Activated naive CD4-positive, alpha-beta T cell treated with anti-CD3 and anti-CD28 coated beads, Interleukin-2, amount 50 U/mL, for 24 hours (primary cell): ENCODE results near the gene USP34.
"Not testable (repeated sequence)": the region's sequence is repeated elsewhere in the genome, so short reads cannot be mapped to it uniquely, and the experiment has no call there.

ENCODE experiments used
- H3K27ac Mint-ChIP-seq: one replicate; pipeline ENCODE4 v1.8.0; 2021; ENCODE audit warnings: mild to moderate bottlenecking, mixed read lengths
- H3K27me3 Mint-ChIP-seq: one replicate; pipeline ENCODE4 v1.8.0; 2021; ENCODE audit warnings: mixed read lengths
- H3K36me3 Mint-ChIP-seq: one replicate; pipeline ENCODE4 v1.8.0; 2021; ENCODE audit warnings: mixed read lengths
- H3K4me1 Mint-ChIP-seq: one replicate; pipeline ENCODE4 v1.8.0; 2021; ENCODE audit warnings: mixed read lengths
- H3K4me3 Mint-ChIP-seq: one replicate; pipeline ENCODE4 v1.8.0; 2021; ENCODE audit warnings: mild to moderate bottlenecking, mixed read lengths
- H3K9me3 Mint-ChIP-seq: one replicate; pipeline ENCODE4 v1.8.0; 2021; ENCODE audit warnings: mixed read lengths

The USP34 gene

DNA sequence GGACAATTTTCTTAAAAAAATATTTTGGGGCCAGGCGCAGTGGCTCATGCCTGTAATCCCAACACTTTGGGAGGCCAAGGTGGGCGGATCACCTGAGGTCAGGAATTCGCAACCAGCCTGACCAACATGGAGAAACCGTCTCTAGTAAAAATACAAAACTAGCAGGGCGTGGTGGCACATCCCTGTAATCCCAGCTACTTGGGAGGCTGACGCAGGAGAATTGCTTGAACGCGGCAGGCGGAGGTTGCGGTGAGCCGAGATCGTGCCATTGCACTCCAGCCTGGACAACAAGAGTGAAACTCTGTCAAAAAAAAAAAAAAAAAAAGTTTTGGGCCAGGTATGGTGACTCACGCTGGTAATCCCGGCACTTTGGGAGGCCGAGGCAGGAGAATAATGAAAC, 276.2 kb downstream of the USP34 start:
- not testable (repeated sequence) for H3K4me3 Mint-ChIP-seq, H3K27me3 Mint-ChIP-seq, H3K36me3 Mint-ChIP-seq, H3K27ac Mint-ChIP-seq, H3K9me3 Mint-ChIP-seq
- H3K4me1 Mint-ChIP-seq: peaks cover 25% of the 10 kb centered on the region

GRCh38 chr2:61193670-61194561, 277.0 kb downstream of the USP34 start:
- Mint-ChIP-seq H3K4me3 (no peak overlapping the region), H3K4me1 (peaks cover 25% of the 10 kb centered on the region), H3K27me3 (no peaks in the 10 kb centered on the region), H3K9me3 (no peaks in the 10 kb centered on the region), H3K36me3 (peaks cover 7% of the 10 kb centered on the region), H3K27ac (peak overlapping the region; percentile 62)

GRCh38 chr2:61187085-61187484, 283.8 kb downstream of the USP34 start:
- Mint-ChIP-seq H3K36me3 (peaks cover 25% of the 10 kb centered on the region), H3K27ac (peak overlapping the region; percentile 51), H3K4me1 (peaks cover 40% of the 10 kb centered on the region), H3K9me3 (no peaks in the 10 kb centered on the region), H3K4me3 (no peak overlapping the region), H3K27me3 (no peaks in the 10 kb centered on the region)

DNA sequence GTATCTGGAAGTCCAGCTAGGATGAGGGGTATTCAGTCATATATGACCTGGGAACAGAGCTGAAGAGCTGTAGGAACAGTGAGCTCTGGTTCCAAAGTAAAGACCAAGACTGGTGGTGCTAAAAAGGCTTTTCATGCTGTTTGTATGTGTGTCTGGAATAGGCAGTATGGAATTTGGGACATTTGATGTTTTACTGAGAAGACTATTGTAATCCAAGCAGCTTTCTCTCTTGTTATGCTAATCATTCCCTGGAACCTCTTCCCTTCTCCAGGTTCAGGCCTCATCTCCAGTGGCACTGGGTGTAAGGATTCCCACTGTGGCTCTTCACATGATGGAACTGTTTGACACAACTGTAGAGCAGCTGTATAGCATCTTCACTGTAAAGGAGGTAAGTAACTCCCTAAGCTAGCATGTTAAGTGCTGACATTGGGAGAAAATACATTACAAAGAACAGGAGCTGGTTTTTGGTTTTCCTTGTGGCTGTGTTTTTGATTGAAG, 285.6 kb downstream of the USP34 start:
- Mint-ChIP-seq H3K4me1 (peaks cover 47% of the 10 kb centered on the region), H3K27me3 (no peaks in the 10 kb centered on the region)

GRCh38 chr2:61184263-61184662, 286.6 kb downstream of the USP34 start:
- no peaks in the 10 kb centered on the region for H3K9me3 Mint-ChIP-seq
- H3K4me1 Mint-ChIP-seq: peaks cover 56% of the 10 kb centered on the region

More for the DNA sequence above, 285.6 kb downstream of the USP34 start:
- Mint-ChIP-seq H3K4me3 (no peak overlapping the region), H3K27ac (peak overlapping the region; percentile 41), H3K36me3 (peaks cover 31% of the 10 kb centered on the region), H3K9me3 (no peaks in the 10 kb centered on the region)

DNA sequence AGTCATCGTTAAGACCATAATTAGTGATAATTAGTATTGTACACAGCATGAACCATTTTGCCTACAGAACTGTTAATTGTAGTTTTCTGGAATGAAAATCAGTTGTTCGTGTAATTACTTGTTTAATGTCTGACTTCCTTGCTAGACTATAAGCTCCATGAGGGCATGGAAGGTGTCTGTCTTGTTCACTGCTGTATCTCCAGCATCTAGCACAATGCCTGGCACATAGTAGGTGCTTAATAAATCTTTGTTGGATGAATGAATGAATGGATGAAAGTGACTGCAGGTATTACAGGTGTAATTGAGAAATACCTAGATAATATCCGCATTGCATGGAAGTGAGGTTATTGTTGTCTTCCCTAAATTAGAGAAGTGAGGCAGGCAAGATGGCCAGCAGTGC, 287.1 kb downstream of the USP34 start:
- H3K4me3 Mint-ChIP-seq: no peak overlapping the region
- peaks cover 61% of the 10 kb centered on the region for H3K4me1 Mint-ChIP-seq
- no peaks in the 10 kb centered on the region for H3K9me3 Mint-ChIP-seq
- H3K27me3 Mint-ChIP-seq: no peaks in the 10 kb centered on the region
- H3K27ac Mint-ChIP-seq: peak overlapping the region; percentile 49
- H3K36me3 Mint-ChIP-seq: peaks cover 35% of the 10 kb centered on the region

More at GRCh38 chr2:61184263-61184662, 286.6 kb downstream of the USP34 start:
- Mint-ChIP-seq H3K36me3 (peaks cover 35% of the 10 kb centered on the region), H3K27ac (peak overlapping the region; percentile 49), H3K4me3 (no peak overlapping the region), H3K27me3 (no peaks in the 10 kb centered on the region)

DNA sequence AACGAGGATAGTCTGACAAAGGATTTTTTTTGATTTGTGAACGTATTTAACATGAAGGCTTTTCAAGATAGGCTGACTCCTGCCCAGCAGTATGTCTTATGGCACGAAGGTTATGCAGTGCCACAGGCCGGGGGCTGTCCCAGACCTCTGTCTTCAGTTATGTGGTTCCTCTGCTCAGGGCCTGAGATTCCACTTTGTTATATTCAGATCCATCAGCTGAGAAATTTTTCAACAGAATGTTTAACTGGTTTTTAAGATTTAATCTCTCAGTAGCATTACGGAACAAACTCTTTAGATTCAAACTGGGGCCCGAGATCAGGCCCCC, 288.9 kb downstream of the USP34 start:
- H3K27ac Mint-ChIP-seq: no peak overlapping the region
- H3K4me3 Mint-ChIP-seq: peak overlapping the region; percentile 3
- H3K27me3 Mint-ChIP-seq: no peaks in the 10 kb centered on the region
- H3K4me1 Mint-ChIP-seq: peaks cover 68% of the 10 kb centered on the region
- peaks cover 32% of the 10 kb centered on the region for H3K36me3 Mint-ChIP-seq
- H3K9me3 Mint-ChIP-seq: no peaks in the 10 kb centered on the region

DNA sequence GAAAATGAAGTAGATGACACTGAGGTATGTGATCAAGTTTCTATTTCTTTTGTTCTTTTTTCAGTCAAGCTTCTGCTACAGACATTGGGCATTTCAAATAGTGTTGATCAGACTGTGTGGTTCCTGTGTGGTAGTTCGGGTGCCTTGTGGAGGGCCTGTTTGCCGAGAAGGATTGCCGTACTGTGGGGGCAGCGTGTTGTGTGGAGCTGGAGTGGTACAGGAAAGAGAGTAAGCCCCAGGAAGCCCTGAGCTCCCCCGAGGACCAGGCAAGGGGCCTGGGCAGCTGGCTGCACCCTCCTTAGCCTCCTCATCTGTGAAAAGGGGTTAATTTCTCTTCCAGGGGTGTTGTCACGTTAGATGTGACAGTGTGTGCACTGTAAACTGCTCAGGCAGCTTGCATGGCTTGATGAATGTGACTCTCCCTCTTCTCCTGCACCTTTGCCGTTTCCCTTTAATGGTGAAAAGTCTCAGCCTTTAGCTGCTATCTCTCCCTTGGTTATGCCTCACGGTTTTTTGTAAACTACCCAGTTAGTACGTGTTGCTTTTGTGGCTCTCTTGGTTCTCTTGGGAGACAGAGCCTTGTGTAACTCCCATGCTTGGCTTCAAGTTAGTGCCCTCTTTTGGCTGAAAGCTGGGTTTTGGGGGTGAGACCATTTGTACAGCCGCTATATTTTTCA, 289.4 kb downstream of the USP34 start:
- no peaks in the 10 kb centered on the region for H3K9me3 Mint-ChIP-seq
- H3K4me3 Mint-ChIP-seq: peak overlapping the region; percentile 51
- peaks cover 28% of the 10 kb centered on the region for H3K36me3 Mint-ChIP-seq
- peaks cover 71% of the 10 kb centered on the region for H3K4me1 Mint-ChIP-seq
- H3K27ac Mint-ChIP-seq: peak overlapping the region; percentile 70
- no peaks in the 10 kb centered on the region for H3K27me3 Mint-ChIP-seq

- peaks cover 27% of the 10 kb centered on the region for H3K36me3 Mint-ChIP-seq
- no peaks in the 10 kb centered on the region for H3K9me3 Mint-ChIP-seq
- H3K27me3 Mint-ChIP-seq: no peaks in the 10 kb centered on the region
- peak overlapping the region; percentile 70 for H3K27ac Mint-ChIP-seq
- peaks cover 76% of the 10 kb centered on the region for H3K4me1 Mint-ChIP-seq
- peak overlapping the region; percentile 51 for H3K4me3 Mint-ChIP-seq
These were observed 290.2 kb downstream of the USP34 start for GRCh38 chr2:61180686-61181085.

DNA sequence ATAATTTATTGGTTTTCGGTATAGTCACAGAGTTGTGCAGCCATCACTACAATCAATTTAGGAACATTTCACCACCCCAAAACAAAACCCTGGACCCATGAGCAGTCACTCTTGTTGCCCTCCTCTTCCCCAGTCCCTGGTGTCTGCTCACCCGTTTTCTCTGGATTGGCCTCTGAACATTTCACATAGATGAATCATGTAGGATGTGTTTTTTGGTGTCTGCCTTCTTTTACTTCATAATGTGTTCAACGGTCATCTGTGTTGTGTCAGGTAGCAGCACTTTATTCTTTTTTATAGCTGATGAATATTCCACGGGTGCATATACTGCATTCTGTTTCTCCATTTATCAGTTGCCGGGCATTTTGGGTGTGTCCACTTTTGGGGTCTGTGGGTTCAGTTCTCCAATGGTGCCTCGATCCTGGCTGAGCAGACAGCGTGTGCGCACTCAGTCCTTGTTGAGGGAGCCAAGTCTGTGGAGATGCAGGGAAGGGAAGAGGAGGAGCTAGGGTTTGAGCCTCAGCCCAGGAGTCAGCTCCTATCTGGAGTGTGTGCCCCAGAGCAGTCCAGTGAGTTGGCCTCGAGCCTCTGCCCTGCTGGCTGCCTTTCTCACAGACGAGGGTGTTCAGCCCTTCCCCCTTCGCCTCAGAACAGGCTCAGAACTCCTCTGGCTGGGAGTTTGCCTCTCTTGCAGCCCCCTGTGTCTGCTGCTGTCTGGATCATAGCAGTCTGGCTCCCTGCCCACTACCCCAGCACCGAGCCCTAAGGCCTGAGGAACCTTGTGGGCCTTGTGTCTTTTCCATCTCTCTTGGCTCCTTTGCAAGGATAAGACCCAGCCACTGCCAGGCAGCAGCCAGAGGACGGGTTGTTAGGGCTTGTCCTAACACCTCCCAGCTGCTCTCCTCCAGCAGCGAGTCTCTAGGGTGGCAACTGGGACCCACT, 290.9 kb downstream of the USP34 start:
- peaks cover 70% of the 10 kb centered on the region for H3K4me1 Mint-ChIP-seq
- peaks cover 24% of the 10 kb centered on the region for H3K36me3 Mint-ChIP-seq
- peak overlapping the region; percentile 51 for H3K27ac Mint-ChIP-seq
- H3K9me3 Mint-ChIP-seq: no peaks in the 10 kb centered on the region
- no peaks in the 10 kb centered on the region for H3K27me3 Mint-ChIP-seq
- H3K4me3 Mint-ChIP-seq: peak overlapping the region; percentile 95

DNA sequence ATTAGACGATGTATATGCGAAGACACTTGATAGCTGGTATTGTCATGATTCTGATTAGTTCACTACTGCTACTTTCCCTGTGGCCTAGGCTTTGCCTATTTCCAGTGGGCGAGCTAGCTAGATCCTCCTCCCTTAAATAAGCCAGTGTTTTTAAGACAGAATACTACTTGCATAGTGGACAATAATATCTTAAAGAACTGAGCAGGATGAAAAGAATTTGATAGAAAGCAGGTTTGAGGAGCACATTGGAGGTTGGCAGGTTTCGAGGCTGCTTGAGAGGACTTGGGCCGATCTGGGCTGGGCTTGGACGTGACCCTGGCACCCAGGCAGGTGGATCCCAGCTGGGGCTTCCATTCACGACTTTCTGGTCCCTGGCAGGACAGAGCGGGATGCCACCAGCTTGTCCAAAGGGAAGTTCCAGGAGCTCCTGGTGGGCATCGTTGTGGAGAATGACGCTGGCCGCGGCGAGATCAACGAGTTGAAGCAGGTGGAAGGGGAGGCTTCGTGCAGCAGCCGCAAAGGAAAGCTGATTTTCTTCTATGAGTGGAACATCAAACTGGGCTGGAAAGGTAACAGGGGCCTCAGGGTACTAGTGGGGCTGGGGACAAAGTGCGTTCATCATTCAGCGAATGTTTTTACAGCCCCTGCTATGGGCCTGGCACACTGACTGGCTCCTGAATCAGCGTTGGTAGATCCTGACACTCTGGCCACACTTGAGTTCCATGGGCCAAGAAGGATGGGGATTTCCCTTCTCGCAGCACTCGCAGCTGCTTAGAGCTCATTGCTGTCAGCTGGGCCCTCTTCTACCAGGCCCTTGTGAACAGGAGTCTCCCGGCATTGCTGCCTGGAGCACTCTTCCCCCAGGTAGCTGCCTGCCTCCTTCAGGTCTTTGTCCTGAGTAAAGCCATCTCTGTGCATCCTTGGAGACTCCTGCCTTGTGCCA, 292.0 kb downstream of the USP34 start:
- peaks cover 21% of the 10 kb centered on the region for H3K36me3 Mint-ChIP-seq
- no peaks in the 10 kb centered on the region for H3K27me3 Mint-ChIP-seq
- H3K4me3 Mint-ChIP-seq: peak overlapping the region; percentile 95
- peaks cover 64% of the 10 kb centered on the region for H3K4me1 Mint-ChIP-seq
- H3K27ac Mint-ChIP-seq: peak overlapping the region; percentile 75
- no peaks in the 10 kb centered on the region for H3K9me3 Mint-ChIP-seq

GRCh38 chr2:61177727-61178549, 292.9 kb downstream of the USP34 start:
- peak overlapping the region; percentile 97 for H3K27ac Mint-ChIP-seq

GRCh38 chr2:61176755-61177726, 293.8 kb downstream of the USP34 start:
- H3K36me3 Mint-ChIP-seq: peaks cover 12% of the 10 kb centered on the region
- no peaks in the 10 kb centered on the region for H3K9me3 Mint-ChIP-seq
- H3K4me3 Mint-ChIP-seq: peak overlapping the region; percentile 95
- peaks cover 48% of the 10 kb centered on the region for H3K4me1 Mint-ChIP-seq
- H3K27ac Mint-ChIP-seq: peak overlapping the region; percentile 88
- no peaks in the 10 kb centered on the region for H3K27me3 Mint-ChIP-seq

More at GRCh38 chr2:61177727-61178549, 292.9 kb downstream of the USP34 start:
- H3K4me3 Mint-ChIP-seq: peak overlapping the region; percentile 95
- peaks cover 16% of the 10 kb centered on the region for H3K36me3 Mint-ChIP-seq
- no peaks in the 10 kb centered on the region for H3K27me3 Mint-ChIP-seq
- no peaks in the 10 kb centered on the region for H3K9me3 Mint-ChIP-seq
- peaks cover 55% of the 10 kb centered on the region for H3K4me1 Mint-ChIP-seq
